HEK293 (cell line): ENCODE data around the gene KLF7.

Source experiments
- CTCF ChIA-PET: fragments of 350-600 bp; formaldehyde crosslinking; extraction: SDS; loops from one replicate; lab custom pipeline; 2021; ENCODE audit warnings: antibody characterized with exemption; lab: Yijun Ruan, JAX
- POLR2A ChIA-PET: fragments of 300-600 bp; formaldehyde crosslinking; extraction: SDS; loops from one replicate; lab custom pipeline; 2020; ENCODE audit warnings: antibody characterized with exemption, inconsistent platforms; lab: Yijun Ruan, JAX
- H3K27ac ChIP-seq: fragments of 200-500 bp; sonication (Bioruptor generic); 2 replicates; pipeline ENCODE4 v1.5.1; 2014; ENCODE audit warnings: low read depth, low read length, control low read depth, inconsistent platforms; ENCODE audit errors: extremely low read depth
- H3K36me3 ChIP-seq, 2 experiments: fragments of 200-500 bp in 1 of 2; sonication (Bioruptor generic) in 1 of 2; 1 replicate in 1 of 2; 2 replicates in 1 of 2; pipeline ENCODE4 v1.5.1; 2014 to 2017; ENCODE audit warnings: inconsistent platforms in 2 of 2, low read length in 2 of 2; ENCODE audit not compliant: control insufficient read depth in 2 of 2, insufficient read depth in 1 of 2
- H3K4me1 ChIP-seq: fragments of 200-500 bp; sonication (Bioruptor generic); 2 replicates; pipeline ENCODE4 v1.5.1; 2014; ENCODE audit warnings: mild to moderate bottlenecking, low read length, inconsistent platforms; ENCODE audit not compliant: control insufficient read depth, insufficient read depth
- H3K4me3 ChIP-seq: 2 replicates; pipeline ENCODE4 v1.5.1; 2011; ENCODE audit warnings: low read depth, mild to moderate bottlenecking, control low read depth, low read length, moderate library complexity
- H3K9me3 ChIP-seq: fragments of 200-500 bp; sonication (Bioruptor generic); 2 replicates; pipeline ENCODE4 v1.5.1; 2014; ENCODE audit warnings: low read depth, low read length, inconsistent platforms; ENCODE audit not compliant: control insufficient read depth, insufficient read depth
- GLIS1 ChIP-seq: fragments of 450-650 bp; formaldehyde crosslinking; IDR thresholded peaks from 2 replicates; pipeline ENCODE4 v1.5.1; 2016; ENCODE audit warnings: missing biosample characterization, missing genetic modification characterization
- KLF10 ChIP-seq: fragments of 450-650 bp; IDR thresholded peaks from 2 replicates; pipeline ENCODE4 v1.5.1; 2018; ENCODE audit warnings: missing biosample characterization, mild to moderate bottlenecking, missing genetic modification characterization
- MZF1 ChIP-seq: fragments of 450-650 bp; formaldehyde crosslinking; IDR thresholded peaks from 2 replicates; pipeline ENCODE4 v1.5.1; 2017; ENCODE audit warnings: missing biosample characterization, missing genetic modification characterization, borderline replicate concordance
- SP7 ChIP-seq: fragments of 450-650 bp; formaldehyde crosslinking; IDR thresholded peaks from 2 replicates; pipeline ENCODE4 v1.5.1; 2016; ENCODE audit warnings: missing biosample characterization, missing genetic modification characterization
- WT1 ChIP-seq: fragments of 450-650 bp; formaldehyde crosslinking; IDR thresholded peaks from 2 replicates; pipeline ENCODE4 v1.5.1; 2016; ENCODE audit warnings: missing biosample characterization, missing genetic modification characterization
- ZBTB1 ChIP-seq: fragments of 450-650 bp; formaldehyde crosslinking; IDR thresholded peaks from 2 replicates; pipeline ENCODE4 v1.5.1; 2016; ENCODE audit warnings: missing biosample characterization, missing genetic modification characterization
- ZBTB17 ChIP-seq: fragments of 450-650 bp; formaldehyde crosslinking; IDR thresholded peaks from 2 replicates; pipeline ENCODE4 v1.5.1; 2016; ENCODE audit warnings: missing biosample characterization, missing genetic modification characterization
- ZBTB26 ChIP-seq: fragments of 450-650 bp; formaldehyde crosslinking; optimal IDR thresholded peaks from 2 replicates; pipeline ENCODE3; 2016; ENCODE audit warnings: missing biosample characterization, mild to moderate bottlenecking, missing genetic modification characterization
- ZFHX2 ChIP-seq: fragments of 450-650 bp; formaldehyde crosslinking; conservative IDR thresholded peaks from 2 replicates; pipeline ENCODE4 v1.5.1; 2016; ENCODE audit warnings: missing biosample characterization, missing genetic modification characterization
- ZNF112 ChIP-seq: fragments of 450-650 bp; formaldehyde crosslinking; IDR thresholded peaks from 2 replicates; pipeline ENCODE4 v1.5.0; 2017; ENCODE audit warnings: missing biosample characterization, missing genetic modification characterization
- ZNF132 ChIP-seq: fragments of 450-650 bp; formaldehyde crosslinking; IDR thresholded peaks from 2 replicates; pipeline ENCODE4 v1.5.1; 2017; ENCODE audit warnings: missing biosample characterization, missing genetic modification characterization, borderline replicate concordance
- ZNF148 ChIP-seq: fragments of 450-650 bp; formaldehyde crosslinking; IDR thresholded peaks from 2 replicates; pipeline ENCODE4 v1.5.0; 2017; ENCODE audit warnings: missing biosample characterization, missing genetic modification characterization, borderline replicate concordance
- ZNF184 ChIP-seq: fragments of 450-650 bp; IDR thresholded peaks from 2 replicates; pipeline ENCODE4 v1.5.1; 2018; ENCODE audit warnings: missing biosample characterization, mild to moderate bottlenecking, missing genetic modification characterization
- ZNF23 ChIP-seq: fragments of 450-650 bp; formaldehyde crosslinking; IDR thresholded peaks from 2 replicates; pipeline ENCODE4 v1.5.1; 2016; ENCODE audit warnings: missing biosample characterization, missing genetic modification characterization, borderline replicate concordance
- ZNF311 ChIP-seq: fragments of 450-650 bp; formaldehyde crosslinking; IDR thresholded peaks from 2 replicates; pipeline ENCODE4 v1.5.1; 2017; ENCODE audit warnings: missing biosample characterization, missing genetic modification characterization, borderline replicate concordance
- ZNF335 ChIP-seq: fragments of 450-650 bp; formaldehyde crosslinking; conservative IDR thresholded peaks from 2 replicates; pipeline ENCODE4 v1.5.1; 2016; ENCODE audit warnings: missing biosample characterization, missing genetic modification characterization
- ZNF423 ChIP-seq: fragments of 450-650 bp; formaldehyde crosslinking; IDR thresholded peaks from 2 replicates; pipeline ENCODE4 v1.5.1; 2016; ENCODE audit warnings: missing biosample characterization, missing genetic modification characterization
- ZNF530 ChIP-seq: fragments of 450-650 bp; formaldehyde crosslinking; IDR thresholded peaks from 2 replicates; pipeline ENCODE4 v1.5.1; 2016; ENCODE audit warnings: low read depth, missing biosample characterization, missing genetic modification characterization
- ZNF544 ChIP-seq: fragments of 450-650 bp; formaldehyde crosslinking; IDR thresholded peaks from 2 replicates; pipeline ENCODE4 v1.5.0; 2017; ENCODE audit warnings: missing biosample characterization, missing genetic modification characterization
- ZNF585B ChIP-seq: fragments of 450-650 bp; formaldehyde crosslinking; IDR thresholded peaks from 2 replicates; pipeline ENCODE4 v1.5.1; 2016; ENCODE audit warnings: missing biosample characterization, missing genetic modification characterization
- ZNF600 ChIP-seq: fragments of 450-650 bp; formaldehyde crosslinking; IDR thresholded peaks from 2 replicates; pipeline ENCODE4 v1.5.1; 2016; ENCODE audit warnings: missing biosample characterization, missing genetic modification characterization
- ZNF654 ChIP-seq: fragments of 450-650 bp; formaldehyde crosslinking; IDR thresholded peaks from 2 replicates; pipeline ENCODE4 v1.5.1; 2016; ENCODE audit warnings: low read depth, missing biosample characterization, missing genetic modification characterization
- ZNF768 ChIP-seq: fragments of 450-650 bp; formaldehyde crosslinking; IDR thresholded peaks from 2 replicates; pipeline ENCODE4 v1.5.1; 2018; ENCODE audit warnings: missing biosample characterization, mild to moderate bottlenecking, missing genetic modification characterization
- ZNF776 ChIP-seq: fragments of 450-650 bp; formaldehyde crosslinking; IDR thresholded peaks from 2 replicates; pipeline ENCODE4 v1.5.0; 2017; ENCODE audit warnings: missing biosample characterization, missing genetic modification characterization, borderline replicate concordance
- ZSCAN16 ChIP-seq: fragments of 450-650 bp; formaldehyde crosslinking; IDR thresholded peaks from 2 replicates; pipeline ENCODE4 v1.5.1; 2016; ENCODE audit warnings: missing biosample characterization, missing genetic modification characterization
- ZSCAN5A ChIP-seq: fragments of 450-650 bp; formaldehyde crosslinking; IDR thresholded peaks from 2 replicates; pipeline ENCODE4 v1.5.1; 2016; ENCODE audit warnings: missing biosample characterization, missing genetic modification characterization
- TF ChIP-seq, protein P1 (sequence below): fragments of 450-650 bp; formaldehyde crosslinking; IDR thresholded peaks from 2 replicates; pipeline ENCODE4 v1.5.1; 2016; ENCODE audit warnings: missing biosample characterization, missing genetic modification characterization

KLF7 gene

GRCh38 chr2:207133458-207133819 is 32.3 kb downstream of the KLF7 start:
- no peaks in the 10 kb centered on the region for H3K9me3 ChIP-seq
- H3K36me3 ChIP-seq = no peaks in the 10 kb centered on the region
- no peak overlapping the region for H3K4me3 ChIP-seq
- ChIA-PET CTCF (no interaction called here), POLR2A (no interaction called here)
- H3K4me1 ChIP-seq = peaks cover 3% of the 10 kb centered on the region
- TF ChIP-seq SP7 (tag by site-specific recombination) = peak; percentile 94; the same call in 1 of the 2 replicates
- peak; percentile 38; the same call in 1 of the 2 replicates for TF ChIP-seq GLIS1 (tag by site-specific recombination)
- 0 out of 2 replicates have a peak, but pooled peaks have one; percentile 11 for TF ChIP-seq KLF10 (tag by site-specific recombination)
- TF ChIP-seq ZBTB26 (tag by site-specific recombination) = no peak
- H3K27ac ChIP-seq = peak overlapping the region; percentile 47; the same call in 1 of the 2 replicates

DNA sequence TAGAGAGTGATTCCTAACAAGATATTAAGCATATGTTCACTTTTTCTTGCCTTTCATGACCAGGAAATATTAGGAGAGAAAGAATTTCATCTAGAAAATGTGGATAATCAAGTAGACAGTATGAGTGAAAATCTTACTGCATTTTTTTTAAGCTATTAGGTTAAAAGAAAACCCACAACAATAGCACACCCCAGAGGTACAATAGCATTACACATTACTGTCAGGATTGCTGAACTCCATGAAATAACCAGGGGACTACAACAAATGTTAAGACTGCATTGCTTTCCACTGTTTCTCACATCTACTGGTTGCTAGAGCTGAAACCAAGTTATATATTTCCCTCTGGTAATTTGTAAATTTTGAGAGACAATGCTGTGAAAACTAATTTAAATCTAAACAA is 33.7 kb downstream of the KLF7 start:
- Histone ChIP-seq H3K4me1 (peaks cover 3% of the 10 kb centered on the region), H3K4me3 (no peak overlapping the region), H3K9me3 (no peaks in the 10 kb centered on the region), H3K36me3 (no peaks in the 10 kb centered on the region)
- TF ChIP-seq ZNF148 (tag by site-specific recombination) (no peak), ZNF654 (tag by site-specific recombination) (no peak), ZNF423 (tag by site-specific recombination) (no peak), ZBTB17 (tag by site-specific recombination) (no peak), ZNF184 (no peak), ZNF335 (no peak), ZSCAN16 (tag by site-specific recombination) (no peak), ZNF600 (tag by site-specific recombination) (no peak), WT1 (tag by site-specific recombination) (no peak), ZNF544 (tag by site-specific recombination) (no peak), ZFHX2 (no peak), ZNF132 (tag by site-specific recombination) (no peak), ZSCAN5A (no peak), ZNF768 (tag by site-specific recombination) (no peak), ZNF112 (no peak)
- TF ChIP-seq, all 188 proteins: peak for 0
- POLR2A ChIA-PET = no interaction called here
- H3K27ac ChIP-seq = no peak overlapping the region
- CTCF ChIA-PET = no interaction called here

- CTCF ChIA-PET = interaction anchor here (0.7 kb wide), 1 partner anchor 601 kb away, joined by 3 read pairs; no protein-coding TSS in a partner anchor
- POLR2A ChIA-PET = no interaction called here
- H3K4me1 ChIP-seq = peaks cover 3% of the 10 kb centered on the region
- H3K4me3 ChIP-seq = no peak overlapping the region
- H3K27ac ChIP-seq = no peak overlapping the region
- H3K9me3 ChIP-seq = no peaks in the 10 kb centered on the region
- H3K36me3 ChIP-seq = no peaks in the 10 kb centered on the region
- no peak for TF ChIP-seq ZNF776 (tag by site-specific recombination)
- TF ChIP-seq ZNF530 (tag by site-specific recombination) = no peak
- TF ChIP-seq ZNF23 (tag by site-specific recombination) = no peak
- no peak for TF ChIP-seq ZNF585B (tag by site-specific recombination)
- TF ChIP-seq, protein P1, sequence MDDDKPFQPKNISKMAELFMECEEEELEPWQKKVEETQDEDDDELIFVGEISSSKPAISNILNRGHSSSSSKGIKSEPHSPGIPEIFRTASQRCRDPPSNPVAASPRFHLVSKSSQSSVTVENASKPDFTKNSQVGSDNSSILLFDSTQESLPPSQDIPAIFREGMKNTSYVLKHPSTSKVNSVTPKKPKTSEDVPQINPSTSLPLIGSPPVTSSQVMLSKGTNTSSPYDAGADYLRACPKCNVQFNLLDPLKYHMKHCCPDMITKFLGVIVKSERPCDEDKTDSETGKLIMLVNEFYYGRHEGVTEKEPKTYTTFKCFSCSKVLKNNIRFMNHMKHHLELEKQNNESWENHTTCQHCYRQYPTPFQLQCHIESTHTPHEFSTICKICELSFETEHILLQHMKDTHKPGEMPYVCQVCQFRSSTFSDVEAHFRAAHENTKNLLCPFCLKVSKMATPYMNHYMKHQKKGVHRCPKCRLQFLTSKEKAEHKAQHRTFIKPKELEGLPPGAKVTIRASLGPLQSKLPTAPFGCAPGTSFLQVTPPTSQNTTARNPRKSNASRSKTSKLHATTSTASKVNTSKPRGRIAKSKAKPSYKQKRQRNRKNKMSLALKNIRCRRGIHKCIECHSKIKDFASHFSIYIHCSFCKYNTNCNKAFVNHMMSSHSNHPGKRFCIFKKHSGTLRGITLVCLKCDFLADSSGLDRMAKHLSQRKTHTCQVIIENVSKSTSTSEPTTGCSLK (tag by site-specific recombination) = no peak
- TF ChIP-seq ZBTB1 (tag by site-specific recombination) = no peak
- no peak for TF ChIP-seq ZNF311
- TF ChIP-seq MZF1 (tag by site-specific recombination) = no peak
These were observed 34.2 kb downstream of the KLF7 start for GRCh38 chr2:207131594-207131993.
